HG03378 (cell line): ENCODE results near the gene FZD7.

Source experiments
- ATAC-seq: cut with Tn5 transposase; IDR thresholded peaks from one replicate; pipeline ENCODE4 v1.9.1; 2021; ENCODE audit warnings: mild to moderate bottlenecking, moderate library complexity; ENCODE audit not compliant: unreplicated experiment

FZD7 gene

DNA sequence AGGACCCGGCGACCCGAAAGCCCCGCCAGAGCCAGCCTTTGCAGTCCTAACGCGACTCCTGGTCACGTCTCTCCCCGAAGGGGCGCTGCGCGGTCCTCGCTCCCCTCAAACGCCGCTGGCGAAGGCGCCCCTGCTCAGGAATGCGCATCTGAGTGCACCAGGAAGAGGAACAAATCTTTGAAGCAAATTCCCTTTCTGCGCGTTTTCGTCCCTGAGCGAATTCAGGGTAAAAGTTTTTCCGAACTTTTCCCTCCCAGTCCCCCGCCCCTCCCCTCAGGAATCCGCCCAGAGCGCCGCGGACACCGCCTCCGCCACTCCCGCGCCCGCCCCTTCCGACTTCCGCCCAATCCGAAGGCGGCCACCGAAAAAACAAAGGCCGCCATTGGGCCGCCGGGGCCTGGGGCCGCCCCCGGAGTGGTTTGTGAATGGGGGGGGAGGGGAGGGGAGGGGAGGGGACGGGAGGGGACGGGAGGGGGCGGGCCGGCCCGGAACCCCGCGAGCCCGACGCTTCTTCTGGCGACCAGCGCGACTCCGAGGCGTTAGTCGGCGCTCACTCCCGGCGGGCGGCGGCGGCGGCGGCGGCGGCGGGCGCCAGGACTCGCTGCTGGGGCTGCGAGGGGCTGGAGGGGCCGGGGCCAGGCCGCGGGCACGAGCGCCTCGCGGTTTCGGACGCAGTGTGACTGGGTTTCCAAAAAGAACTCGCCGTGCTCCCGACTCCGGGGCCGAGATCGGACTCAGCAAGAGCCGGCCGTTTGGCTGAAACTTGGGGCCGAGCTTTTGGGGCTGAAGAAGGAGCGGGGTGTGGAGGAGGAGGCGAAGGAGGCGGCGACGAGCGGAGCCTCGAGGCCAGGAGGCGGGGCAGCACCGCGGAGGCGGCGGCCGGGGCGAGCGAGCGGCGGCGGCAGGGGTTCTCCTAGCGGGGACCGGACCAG lies at the start of gene FZD7:
Gene FZD7 (plus strand): TSS at position 539 of the 932 bp plus-strand sequence. CDS start 793 bp downstream, outside the sequence.
- ATAC-seq: peak; percentile 60

DNA sequence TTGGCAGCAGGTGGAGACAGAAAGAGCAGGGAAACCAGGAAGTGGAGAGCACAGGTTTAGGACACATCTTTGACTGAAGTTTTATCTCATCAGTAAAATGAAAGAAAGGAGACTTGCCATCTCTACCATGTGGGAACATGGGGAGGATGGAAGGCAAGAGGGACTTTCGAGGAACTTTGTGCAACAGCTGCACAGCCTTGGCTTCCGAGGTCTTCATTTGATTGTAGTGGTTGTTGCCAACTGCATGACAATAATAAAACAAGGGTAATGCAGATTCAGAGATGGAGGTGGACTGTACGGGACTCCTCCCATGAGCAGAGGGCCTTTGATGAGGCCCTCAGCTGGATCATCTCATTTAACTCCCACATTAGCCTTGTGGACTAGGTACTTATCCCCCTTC lies 49.3 kb upstream of the FZD7 start:
- ATAC-seq: no peak

DNA sequence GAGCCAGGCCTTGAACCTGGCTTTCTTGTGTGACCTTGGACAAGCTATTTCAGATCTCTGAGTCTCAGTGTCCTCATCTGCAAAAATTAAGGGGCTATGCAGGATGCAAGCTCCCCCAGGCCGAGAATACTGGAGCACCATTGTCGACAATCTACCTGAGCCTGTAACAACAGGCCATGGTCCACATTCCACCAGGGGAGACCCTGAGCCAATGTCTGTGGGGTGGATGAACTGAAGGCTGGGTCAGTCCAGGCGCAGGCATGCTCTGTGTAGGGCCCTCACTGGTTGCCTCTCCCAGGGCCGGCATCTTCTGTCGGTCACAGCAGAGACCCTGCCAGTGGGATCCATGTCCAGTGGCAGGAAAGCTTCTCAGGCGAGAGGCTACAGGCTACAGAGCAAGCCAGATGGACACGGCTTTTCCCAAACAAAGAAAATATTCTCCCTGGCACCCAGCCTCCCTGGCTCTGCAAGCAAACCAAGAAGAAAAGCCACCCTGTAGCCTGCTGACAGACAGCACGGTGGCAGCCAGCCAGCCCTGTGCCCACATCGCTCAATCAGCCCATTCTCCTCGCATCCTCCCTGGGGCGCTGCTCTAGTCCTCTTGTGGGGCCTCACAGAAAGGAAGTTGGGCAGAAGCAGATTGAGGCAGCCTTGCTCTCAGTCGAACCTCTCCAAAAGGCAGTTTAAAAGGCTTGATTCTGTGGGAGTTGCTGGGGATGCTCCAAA lies 48.7 kb upstream of the FZD7 start:
- ATAC-seq: no peak

DNA sequence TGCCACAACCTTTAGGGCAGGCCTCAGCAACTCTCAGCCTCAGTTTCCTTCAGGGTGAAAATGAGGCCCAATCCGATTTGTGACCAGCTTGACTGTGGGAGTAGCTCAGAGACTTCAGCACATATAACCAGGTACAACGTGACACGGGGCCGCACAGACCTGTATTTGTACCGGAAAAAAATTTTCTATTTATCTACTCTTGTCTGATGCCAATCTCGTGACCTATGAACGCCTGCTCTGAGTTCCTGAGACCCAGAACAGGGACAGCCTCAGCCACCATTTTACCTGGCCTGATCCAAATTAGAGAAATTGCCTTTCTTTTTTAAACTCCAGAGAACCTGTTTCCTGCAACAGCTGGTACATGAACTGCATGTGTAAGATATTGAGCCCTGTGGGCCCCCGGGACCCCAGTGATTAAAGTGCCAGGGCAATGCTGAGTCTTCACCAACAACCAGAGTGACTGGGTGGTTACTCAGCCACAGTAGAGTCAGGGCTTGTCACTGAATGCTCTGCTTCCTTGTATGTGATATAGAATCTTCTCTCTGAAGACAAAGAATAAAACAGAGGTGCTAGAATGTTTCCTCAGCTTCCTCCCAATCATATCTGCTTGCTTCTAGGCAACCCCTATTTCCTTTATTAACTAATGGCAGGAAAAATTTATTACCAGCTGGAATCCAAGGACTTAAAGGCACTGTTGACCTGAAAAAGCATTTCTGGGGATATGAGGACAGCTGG lies 47.8 kb upstream of the FZD7 start:
- ATAC-seq: no peak

DNA sequence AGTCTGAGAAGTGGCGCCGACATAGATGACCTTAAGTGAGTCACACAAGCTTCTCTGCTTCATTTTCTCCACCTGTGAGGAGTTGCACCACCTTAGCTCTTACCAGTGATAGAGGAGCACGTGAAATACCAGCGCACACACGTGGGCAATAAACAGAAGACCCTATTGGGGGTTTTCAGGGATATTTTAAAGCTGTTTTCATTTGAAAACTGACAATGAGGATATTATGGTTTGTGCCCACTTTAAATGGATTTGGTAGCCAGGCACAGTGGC lies 47.3 kb upstream of the FZD7 start:
- ATAC-seq: no peak

DNA sequence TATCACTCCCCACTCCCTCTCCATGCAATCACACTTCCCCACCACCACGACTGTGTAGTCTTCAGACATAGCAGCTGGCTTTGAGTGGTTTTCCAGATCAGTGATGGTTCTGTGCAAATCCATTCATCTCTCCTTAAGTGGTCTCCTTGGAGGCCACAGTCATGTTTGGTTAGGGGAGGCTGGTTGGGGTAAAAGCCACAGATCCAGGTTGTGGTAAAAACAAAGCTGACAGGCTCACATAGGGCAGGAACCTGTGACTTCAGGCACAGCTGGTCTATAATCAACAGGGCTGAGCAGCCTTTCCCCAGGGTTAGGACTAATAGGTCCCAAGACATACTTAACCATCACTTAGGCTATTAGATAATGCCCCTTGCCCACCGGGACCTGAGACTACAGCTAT lies 46.2 kb upstream of the FZD7 start:
- no peak for ATAC-seq

DNA sequence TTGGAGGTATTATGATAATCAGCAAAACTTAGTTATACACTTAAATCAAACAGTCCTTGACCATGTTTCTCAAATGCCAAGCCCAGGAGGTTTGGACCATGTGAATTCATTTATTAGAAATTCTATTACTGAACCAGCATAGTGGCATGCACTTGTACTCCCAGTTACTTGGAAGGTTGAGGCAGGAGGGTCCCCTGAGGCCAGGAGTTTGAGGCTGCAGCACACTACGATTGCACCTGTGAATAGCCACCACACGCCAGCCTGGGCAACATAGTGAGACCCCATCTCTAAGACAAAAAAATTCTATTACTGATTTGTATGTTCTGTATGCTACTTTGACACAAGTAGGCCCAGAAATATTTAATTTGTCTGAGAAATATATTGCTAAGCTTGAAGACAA lies 43.6 kb upstream of the FZD7 start:
- no peak for ATAC-seq

DNA sequence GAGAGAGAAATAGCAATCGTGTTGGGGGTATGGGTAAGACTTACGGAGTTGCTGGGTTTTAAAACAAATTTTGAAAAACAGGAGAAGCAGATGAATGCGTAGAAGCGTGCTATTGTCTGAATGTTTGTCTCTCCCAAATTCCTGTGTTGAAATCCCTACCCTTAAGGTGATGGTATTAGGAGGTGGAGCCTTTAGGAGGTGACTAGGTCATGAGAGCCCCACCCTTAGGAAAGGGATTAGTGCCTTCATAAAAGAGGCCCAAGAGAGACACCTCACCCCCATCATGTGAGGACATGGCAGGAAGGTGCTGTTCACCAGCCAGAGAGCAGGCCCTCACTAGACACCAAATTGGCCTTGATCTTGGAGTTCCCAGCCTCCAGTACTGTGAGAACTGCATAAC lies 40.7 kb upstream of the FZD7 start:
- ATAC-seq: no peak

DNA sequence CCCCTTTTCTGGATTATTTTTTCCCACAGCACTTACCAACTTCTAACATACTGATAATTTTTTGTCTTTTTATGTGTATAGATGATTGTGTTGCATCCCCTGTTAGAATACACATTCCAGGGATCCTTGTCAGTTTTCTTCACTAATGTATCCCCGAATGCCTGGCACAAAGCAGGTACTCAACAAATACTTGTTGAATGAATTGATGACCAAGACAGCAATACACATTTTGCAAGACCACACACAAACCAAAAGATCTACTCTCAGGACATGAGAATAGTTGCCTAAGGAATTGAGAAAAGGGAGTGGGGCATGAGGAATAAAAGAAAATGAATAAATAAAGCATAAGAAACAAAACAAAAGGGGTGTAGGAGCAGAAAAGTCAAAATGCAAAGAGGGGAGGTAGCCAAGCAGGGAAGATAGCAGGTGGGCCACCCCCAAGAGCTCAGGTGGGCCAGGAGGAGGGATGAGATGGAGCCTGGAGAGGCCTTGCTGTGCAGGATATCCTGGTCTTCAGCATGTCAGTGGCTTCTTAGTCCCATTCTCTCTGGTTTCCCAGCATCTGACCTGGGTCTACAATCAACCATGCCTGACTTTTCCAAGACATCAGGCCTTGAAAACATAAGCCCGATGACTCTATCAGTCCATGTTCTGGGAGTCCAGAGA lies 38.5 kb upstream of the FZD7 start:
- no peak for ATAC-seq

DNA sequence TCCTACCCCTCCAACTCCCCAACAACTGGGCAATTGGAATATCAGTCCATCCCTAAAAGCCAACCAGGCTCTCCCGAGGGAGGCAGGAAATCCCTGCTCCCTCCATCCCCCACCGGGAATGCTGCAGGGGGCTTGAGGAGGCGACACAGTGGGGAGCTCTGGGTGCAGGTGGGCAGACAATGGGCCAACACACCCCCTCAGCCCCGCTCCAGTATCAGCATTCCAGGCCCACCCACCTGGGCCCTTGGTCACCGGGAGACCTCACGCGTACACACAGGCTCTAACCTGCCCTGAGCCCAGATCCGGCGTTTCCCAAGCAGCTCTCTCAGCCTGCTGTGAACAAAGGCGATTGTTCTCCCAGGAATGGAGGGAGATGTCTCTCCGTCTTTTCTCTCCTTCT lies 37.6 kb upstream of the FZD7 start:
- ATAC-seq: no peak

DNA sequence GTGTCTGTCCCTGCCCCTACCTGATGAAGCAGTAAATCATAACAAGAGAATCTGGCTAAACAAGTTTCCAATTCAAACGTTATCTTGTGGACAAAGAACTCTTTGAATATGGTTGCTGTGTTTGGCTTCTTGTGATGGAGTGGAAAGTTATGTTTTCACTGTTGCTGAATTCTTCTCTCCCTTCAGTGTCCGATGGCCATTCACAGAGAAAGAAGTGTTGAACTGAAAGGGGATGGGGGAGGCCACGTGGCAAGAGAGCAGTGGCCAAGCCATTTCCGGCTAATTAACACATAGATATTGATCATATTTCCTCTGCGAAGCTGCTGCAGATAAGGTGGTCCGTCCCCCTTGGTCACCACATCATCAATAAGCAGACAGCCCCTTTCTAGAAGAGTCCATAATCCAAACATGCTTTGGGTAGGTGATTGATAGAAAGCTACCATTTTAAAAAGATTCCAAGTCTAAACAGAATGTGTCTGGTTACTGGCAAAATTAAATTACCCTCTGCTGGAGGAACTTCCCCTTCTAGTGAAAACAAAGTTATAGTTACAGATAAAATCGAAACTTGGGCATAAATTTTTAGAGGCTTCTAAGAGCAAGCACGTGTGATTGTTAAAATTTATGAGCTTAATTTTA lies 36.9 kb upstream of the FZD7 start:
- ATAC-seq: no peak

DNA sequence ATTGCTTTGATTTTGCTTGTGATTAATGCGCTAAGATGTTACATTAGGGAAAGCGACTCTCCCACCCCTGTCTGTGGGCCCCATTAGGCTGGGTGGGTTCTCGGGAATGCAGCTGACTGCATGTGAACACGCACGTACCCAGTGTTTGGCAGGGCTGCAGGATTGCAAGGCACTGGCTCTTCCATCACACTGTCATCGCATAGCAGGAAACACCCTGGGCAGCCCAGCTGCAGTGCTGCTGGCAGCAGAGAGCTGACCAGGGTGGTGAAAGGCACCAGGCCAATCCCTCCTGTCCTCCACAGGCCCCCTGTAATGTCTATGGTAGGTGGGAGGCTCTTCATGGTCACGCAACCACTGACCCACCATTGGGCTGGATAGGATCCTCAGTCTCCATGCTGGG lies 34.4 kb upstream of the FZD7 start:
- no peak for ATAC-seq

DNA sequence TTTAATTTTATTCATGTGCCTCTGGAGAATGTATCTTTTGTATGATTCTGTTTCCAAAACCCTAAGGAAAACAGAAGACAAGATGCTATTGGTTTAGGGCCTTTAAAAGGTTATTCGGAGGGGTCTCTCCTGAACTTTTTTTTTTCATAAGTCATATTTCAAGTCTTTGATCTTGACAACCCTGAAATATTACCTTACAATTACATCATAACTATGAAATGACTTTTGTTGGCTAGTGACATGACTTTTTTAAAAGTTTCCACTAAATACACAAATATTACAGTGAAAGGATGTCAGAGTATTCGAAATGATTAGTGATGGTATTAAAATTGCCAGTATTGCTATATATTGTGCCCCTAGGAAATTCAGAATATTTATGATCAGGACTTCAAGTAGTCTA lies 31.8 kb upstream of the FZD7 start:
- no peak for ATAC-seq

DNA sequence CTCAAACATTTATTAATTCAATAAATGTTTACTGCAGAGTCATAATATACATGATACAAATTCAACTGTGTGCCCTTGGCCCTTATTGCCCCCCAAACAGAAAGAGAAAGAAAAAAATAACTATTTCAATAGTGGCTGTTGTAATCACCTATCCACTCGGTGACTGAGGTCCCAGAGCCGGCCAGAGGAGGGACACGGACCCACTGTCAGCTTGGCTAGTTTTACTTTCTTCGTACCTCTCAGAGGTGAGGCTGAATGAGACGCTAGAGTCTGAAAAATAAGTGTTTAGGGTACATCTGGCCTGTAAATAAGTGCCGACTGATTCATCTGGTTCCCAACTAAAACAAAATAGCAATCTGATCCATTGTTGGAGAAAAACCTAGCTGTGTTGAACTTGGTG lies 31.3 kb upstream of the FZD7 start:
- no peak for ATAC-seq

DNA sequence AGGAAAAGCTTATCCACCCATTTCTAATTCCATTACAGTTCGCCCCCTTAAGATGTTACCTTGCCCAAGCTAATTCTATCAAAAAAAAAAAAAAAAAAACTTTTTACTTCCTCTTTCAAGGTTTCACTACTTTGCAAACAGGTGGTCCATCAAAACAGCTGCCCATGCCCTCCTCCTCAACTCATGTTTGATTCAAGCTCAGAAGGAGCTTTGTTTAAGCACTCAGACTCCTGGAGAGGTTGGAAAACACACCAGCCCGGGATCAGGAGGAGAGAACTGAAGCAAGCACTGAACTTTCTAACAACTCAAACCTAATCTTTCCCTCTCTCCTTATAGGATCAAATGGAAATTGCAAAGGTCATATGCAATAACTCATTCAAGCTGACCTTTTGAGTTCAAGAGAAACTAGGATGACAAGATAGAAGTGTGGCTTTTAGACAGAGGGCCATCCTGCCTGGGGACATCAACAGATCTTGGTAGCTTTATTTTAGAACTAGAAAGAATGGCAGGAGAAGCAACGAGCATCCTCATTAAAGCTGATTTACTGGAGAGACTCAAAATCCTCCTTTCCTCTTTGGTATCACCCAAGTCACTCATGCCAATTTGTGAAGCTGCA lies 28.3 kb upstream of the FZD7 start:
- ATAC-seq: peak; percentile 41

DNA sequence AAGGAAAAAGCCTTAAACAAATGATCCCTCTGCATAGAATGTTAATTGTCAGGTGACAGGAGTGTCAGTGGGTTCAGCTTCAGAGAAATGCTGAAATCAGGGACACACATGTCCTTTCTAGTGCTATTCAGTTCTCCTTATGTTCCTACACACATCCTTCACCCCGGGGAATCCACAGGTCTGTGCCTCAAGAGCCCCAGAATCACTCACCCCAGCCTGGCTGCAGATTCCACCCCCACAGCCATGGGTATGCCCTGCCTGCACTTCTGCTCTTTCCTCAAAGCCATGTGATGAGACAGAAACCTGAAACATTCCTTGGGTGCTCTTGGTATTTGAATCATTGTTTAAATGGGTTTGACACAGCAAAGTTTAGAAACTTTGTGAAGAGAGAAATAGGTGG lies 27.4 kb upstream of the FZD7 start:
- ATAC-seq: no peak

DNA sequence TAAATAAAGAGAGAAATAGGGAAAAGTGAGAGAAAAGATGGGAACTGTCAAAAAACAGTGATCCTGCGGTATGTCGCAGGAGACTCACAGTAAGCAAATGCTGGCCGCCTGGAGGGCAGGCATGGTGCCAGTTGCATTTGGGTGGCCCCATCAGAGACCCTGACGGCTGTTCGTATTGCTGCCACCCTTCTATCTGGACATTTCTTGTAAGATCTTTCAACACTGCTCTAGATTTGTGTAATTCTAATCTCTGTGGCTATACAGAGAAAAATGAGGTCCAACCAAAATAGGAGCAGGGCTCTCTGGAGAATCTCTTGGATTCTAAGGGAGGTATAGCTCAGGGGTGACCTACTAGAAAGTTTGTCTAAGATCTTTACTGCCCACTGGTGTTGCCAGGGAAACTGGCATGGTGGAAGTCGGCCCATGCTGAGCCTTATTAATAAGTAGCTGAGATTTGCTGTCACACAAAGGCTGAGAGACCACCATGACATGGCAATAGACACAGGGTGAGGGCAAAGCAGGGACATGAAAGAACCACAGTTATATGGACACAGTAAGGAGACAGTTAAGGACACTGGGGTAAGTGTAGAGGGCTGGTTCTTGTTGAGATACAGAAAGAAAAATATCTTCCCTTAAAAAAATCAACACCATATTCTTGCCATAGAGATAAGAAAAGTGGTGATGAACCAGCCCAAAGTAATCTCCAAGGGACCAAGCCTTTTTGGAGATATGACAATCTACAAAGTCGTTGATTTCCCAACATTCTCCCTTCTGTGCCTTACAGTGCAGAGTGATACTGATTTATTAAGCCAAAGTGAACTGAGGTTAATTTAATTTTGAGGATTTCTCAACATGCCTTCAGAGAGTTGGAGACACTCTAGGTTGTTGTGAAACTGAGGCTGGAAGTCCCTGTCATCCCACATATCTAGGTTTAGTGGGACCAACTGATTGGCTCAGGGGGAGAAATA lies 26.4 kb upstream of the FZD7 start:
- ATAC-seq: no peak

DNA sequence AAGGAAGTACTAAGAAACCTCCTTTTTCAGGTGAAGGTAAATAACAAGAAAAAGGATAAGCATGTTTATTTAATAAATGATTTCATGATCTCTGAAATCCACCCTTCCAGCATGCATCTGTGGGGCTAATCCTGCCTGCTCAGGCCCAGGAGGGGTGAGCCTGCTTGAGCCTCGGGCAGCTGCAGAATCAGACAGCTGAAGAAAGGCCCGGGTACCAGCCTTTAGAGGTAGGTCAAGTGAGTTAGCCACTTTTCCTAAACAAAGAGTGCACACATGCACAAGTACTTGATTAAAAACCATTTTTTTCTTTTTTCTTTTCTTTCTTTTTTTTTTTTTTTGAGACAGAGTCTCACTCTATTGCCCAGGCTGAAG lies 25.7 kb upstream of the FZD7 start:
- no peak for ATAC-seq

DNA sequence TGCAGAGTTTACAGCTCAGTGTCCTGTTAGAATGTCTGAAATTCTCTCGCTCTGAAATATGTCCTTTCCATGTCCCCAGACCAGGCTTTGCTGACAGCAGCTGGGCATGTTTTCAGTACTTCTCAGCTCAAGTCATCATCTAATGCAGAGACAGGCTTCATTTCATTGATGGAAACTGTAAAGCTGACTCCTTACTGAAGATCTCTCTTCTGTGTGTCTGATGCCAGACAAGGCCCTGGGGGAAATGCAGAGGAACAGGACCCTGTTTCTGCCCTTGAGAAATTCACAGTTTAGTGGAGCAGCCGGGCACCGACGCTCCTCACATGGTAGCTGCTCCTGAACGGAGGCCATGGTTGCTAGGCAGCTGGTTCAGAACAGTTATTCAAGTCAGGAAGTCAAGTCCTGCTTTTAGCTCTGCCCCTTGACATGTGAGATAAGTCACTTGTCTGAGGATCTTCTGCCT lies 24.6 kb upstream of the FZD7 start:
- no peak for ATAC-seq
